Hindlimb muscle (tissue), 1 donor: ENCODE data around the gene VMP1. TPM values are rescaled to one million over a fixed set of nuclear protein-coding genes. Genes with fewer than 3 reads are reported as not detected.
"Not testable (repeated sequence)": the region's sequence is repeated elsewhere in the genome, so short reads cannot be mapped to it uniquely, and the experiment has no call there.

Experiments used
- DNase-seq: peaks from one replicate; pipeline ENCODE4 v3.0.0-alpha.2; 2013
- polyA plus RNA-seq: library from polyadenylated mRNA; unstranded; fragments of 120-200 nt; gene quantifications from one replicate; pipeline ENCODE4 v1.2.1, GENCODE V29; 2013; ENCODE audit not compliant: insufficient read length

VMP1 gene
- polyA plus RNA-seq, 1 donor = 53.8 TPM

GRCh38 chr17:59872351-59872750 is 164.9 kb downstream of the VMP1 start:
- no peak for DNase-seq

- DNase-seq = not testable (repeated sequence)
These were observed 166.0 kb downstream of the VMP1 start for GRCh38 chr17:59873414-59873813.

GRCh38 chr17:59874376-59874775 is 166.9 kb downstream of the VMP1 start:
- DNase-seq = no peak

GRCh38 chr17:59876107-59876506 is 168.7 kb downstream of the VMP1 start:
- DNase-seq = no peak

- no peak for DNase-seq
These were observed 170.5 kb downstream of the VMP1 start for GRCh38 chr17:59877965-59878364.

GRCh38 chr17:59878624-59879023 is 171.2 kb downstream of the VMP1 start:
- DNase-seq = no peak

- DNase-seq = no peak
These were observed 177.4 kb downstream of the VMP1 start for GRCh38 chr17:59884861-59885260.

GRCh38 chr17:59888145-59888750 is 180.8 kb downstream of the VMP1 start:
- no peak for DNase-seq

GRCh38 chr17:59890720-59891119 is 183.3 kb downstream of the VMP1 start:
- DNase-seq = no peak

Other genes starting within 250 kb of the VMP1 start
- gene DHX40, start 142.0 kb upstream of the VMP1 start, polyA plus RNA-seq = 30.4 TPM
- gene CLTC, start 87.8 kb upstream of the VMP1 start, polyA plus RNA-seq = 121 TPM
- 15.0 TPM for gene PTRH2, start 224 bp upstream of the VMP1 start, polyA plus RNA-seq
- 8.9 TPM for gene TUBD1, start 185.3 kb downstream of the VMP1 start, polyA plus RNA-seq
- 39.0 TPM for gene RPS6KB1, start 185.5 kb downstream of the VMP1 start, polyA plus RNA-seq